ENCODE measurements around the gene SLC12A7.

Gene SLC12A7

DNA sequence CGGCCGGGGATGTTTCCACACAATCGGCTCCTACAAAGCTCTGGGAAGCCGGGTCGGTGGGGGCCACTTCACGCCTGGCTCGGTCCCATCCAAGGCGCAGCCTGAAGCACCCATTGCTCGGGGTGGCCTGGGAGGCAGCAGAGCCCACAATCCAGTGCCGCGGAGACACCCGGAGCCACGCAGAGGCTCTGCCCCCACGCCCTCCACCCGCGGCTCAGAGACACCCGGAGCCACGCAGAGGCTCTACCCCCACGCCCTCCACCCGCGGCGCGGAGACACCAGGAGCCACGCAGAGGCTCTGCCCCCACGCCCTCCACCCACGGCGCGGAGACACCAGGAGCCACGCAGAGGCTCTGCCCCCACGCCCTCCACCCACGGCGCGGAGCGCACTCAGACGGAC is 31.9 kb downstream of the SLC12A7 start:
- TF ChIP-seq CTCF (IDR thresholded peaks at IDR 0.05; ENCODE audit: insufficient read depth, low read length, missing control alignments) = no peak
- no peak for DNase-seq (ENCODE audit: low read depth, low spot score)
- ChIA-PET CTCF (no interaction called here), POLR2A (no interaction called here)
- no peak overlapping the region for H3K4me3 ChIP-seq (ENCODE audit: low read depth, low read length)

DNA sequence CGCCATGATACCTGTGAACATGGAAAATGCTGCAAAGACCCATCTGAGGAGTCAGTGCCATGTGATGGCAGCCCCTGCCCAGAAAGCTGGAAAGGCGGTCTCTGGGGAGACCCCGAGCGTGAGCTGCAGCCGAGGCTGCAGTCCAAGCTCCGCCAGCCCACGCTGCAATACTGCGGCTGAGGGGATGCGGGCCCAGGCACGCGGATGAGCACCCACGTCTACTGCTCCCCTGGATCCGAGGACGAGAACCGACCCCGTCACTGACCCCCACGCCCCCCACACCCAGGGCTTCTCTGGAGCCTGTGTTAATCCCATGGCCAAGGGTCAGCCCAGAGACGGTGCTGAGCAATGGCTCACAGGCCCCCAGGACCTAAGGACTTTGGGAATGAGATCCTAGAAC is 32.4 kb downstream of the SLC12A7 start:
- no peak overlapping the region for H3K4me3 ChIP-seq (ENCODE audit: low read depth, low read length)
- ChIA-PET CTCF (no interaction called here), POLR2A (no interaction called here)
- no peak for DNase-seq (ENCODE audit: low read depth, low spot score)
- no peak for TF ChIP-seq CTCF (IDR thresholded peaks at IDR 0.05; ENCODE audit: insufficient read depth, low read length, missing control alignments)

DNA sequence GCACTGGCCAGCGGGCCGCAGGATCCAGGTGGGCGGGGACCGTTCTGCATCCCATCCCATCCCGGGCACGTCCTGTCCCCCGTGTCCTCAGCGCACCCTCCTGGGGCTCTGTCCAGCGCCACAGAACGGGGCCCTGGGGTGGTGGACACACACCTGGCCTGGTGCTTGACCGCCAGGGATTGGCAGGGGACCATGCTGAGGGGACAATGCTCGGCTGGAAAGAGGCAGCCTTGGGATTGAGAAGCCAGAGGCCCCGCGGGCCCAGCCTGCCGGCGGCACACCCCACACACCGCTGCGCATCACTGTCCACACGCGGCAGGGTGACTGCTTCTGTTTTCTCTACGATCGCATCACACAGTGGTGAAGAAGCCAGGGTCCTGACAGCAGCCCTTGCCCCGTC is 33.0 kb downstream of the SLC12A7 start:
- no peak for TF ChIP-seq CTCF (IDR thresholded peaks at IDR 0.05; ENCODE audit: insufficient read depth, low read length, missing control alignments)
- CTCF ChIA-PET = no interaction called here
- no peak for DNase-seq (ENCODE audit: low read depth, low spot score)
- POLR2A ChIA-PET = no interaction called here
- H3K4me3 ChIP-seq (ENCODE audit: low read depth, low read length) = no peak overlapping the region

DNA sequence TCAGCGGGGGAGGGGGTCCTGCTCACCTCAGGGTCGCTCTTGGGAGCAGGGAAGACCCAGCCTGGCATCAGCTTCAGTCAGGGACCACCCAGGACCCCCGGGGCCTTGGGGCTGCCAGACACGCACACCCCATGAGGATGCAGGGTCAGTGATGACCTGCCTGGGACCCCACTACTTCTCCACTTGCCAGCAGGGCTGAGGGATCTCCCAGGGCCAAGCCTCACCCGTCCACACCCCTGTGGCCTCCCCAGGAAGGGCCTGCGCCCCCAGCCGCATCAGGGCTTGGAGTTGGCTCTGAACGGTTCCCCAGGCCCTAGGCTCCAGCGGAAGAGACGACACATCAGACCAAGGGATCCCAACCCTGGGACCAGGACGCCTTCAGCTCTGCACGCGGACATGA is 33.7 kb downstream of the SLC12A7 start:
- POLR2A ChIA-PET = no interaction called here
- no peak overlapping the region for H3K4me3 ChIP-seq (ENCODE audit: low read depth, low read length)
- no peak for TF ChIP-seq CTCF (IDR thresholded peaks at IDR 0.05; ENCODE audit: insufficient read depth, low read length, missing control alignments)
- CTCF ChIA-PET = no interaction called here
- DNase-seq (ENCODE audit: low read depth, low spot score) = no peak

GRCh38 chr5:1077491-1078020 is 34.3 kb downstream of the SLC12A7 start:
- no peak overlapping the region for H3K4me3 ChIP-seq (ENCODE audit: low read depth, low read length)
- POLR2A ChIA-PET = no interaction called here
- no peak for TF ChIP-seq CTCF (IDR thresholded peaks at IDR 0.05; ENCODE audit: insufficient read depth, low read length, missing control alignments)
- DNase-seq (ENCODE audit: low read depth, low spot score) = no peak
- CTCF ChIA-PET = no interaction called here

- ChIA-PET POLR2A (interaction anchor here (0.5 kb wide), 1 partner anchor 511 kb away, joined by 3 read pairs; no protein-coding TSS in a partner anchor), CTCF (no interaction called here)
- TF ChIP-seq CTCF (IDR thresholded peaks at IDR 0.05; ENCODE audit: insufficient read depth, low read length, missing control alignments) = no peak
- H3K4me3 ChIP-seq (ENCODE audit: low read depth, low read length) = no peak overlapping the region
- no peak for DNase-seq (ENCODE audit: low read depth, low spot score)
Observed at GRCh38 chr5:1077026-1077425, 34.8 kb downstream of the SLC12A7 start.
